Umbilical cord (tissue), 2 donors: Measurements from ENCODE around the gene CACNA1H. TPM values are rescaled to one million over a fixed set of nuclear protein-coding genes. Genes with fewer than 3 reads are reported as not detected.
"Not testable (repeated sequence)": the region's sequence is repeated elsewhere in the genome, so short reads cannot be mapped to it uniquely, and the experiment has no call there.

ENCODE experiments used
- DNase-seq: peaks from one replicate; pipeline ENCODE4 v3.0.0-alpha.2; 2015; ENCODE audit warnings: low spot score
- total RNA-seq: library from RNA; depleted of rRNA; stranded (reverse); fragments of >200 nt; gene quantifications from one replicate; pipeline ENCODE4 v1.2.3, GENCODE V29; 2014; ENCODE audit warnings: low replicate concordance; ENCODE audit not compliant: insufficient read depth

CACNA1H gene
- total RNA-seq, 1 donor from 2014 or later = 8.7 TPM

DNA sequence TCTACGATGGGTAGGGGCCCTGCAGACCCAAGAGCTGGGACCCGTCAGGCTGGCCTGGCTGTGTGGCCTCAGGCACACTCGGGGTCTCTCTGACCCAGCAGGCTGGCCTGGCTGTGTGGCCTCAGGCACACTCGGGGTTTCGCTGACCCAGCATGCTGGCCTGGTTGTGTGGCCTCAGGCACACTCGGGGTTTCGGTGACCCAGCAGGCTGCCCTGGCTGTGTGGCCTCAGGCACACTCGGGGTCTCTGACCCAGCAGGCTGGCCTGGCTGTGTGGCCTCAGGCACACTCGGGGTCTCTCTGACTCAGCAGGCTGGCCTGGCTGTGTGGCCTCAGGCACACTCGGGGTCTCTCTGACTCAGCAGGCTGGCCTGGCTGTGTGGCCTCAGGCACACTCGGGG, 37.9 kb downstream of the CACNA1H start:
- not testable (repeated sequence) for DNase-seq

DNA sequence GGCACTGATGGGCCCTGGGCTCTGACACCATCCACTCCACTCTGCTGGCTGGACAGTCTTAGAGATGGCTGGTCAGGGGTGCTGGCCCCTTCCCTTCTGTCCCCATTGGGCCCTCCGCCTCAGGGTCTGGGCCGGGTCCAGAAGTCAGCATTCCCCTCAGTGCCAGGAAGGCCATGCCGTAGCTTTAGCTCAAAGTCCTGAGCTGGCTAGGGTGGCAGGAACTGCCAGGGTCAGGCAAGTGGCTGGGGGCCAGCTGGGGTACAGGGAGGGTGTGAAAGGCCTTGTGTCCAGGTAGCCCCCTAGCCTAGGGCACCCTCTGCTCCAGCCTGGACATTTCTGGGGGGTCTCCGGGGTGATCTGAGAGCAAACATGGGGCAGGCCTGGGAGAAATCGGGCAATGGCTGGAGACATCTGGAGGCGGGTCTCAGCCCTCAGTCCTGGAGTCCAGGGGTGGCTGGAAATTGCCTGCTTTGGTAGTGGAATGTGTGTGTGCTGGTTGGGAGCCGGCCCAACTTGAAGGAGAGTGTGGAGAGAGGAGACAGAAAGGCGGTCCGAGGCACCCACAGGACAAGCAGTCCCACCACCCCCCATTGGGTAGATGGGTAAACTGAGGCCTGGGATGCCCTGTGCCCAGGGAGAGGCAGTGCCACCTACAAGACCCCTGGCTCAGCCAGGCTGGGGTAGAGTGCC, 39.6 kb downstream of the CACNA1H start:
- DNase-seq = no peak

DNA sequence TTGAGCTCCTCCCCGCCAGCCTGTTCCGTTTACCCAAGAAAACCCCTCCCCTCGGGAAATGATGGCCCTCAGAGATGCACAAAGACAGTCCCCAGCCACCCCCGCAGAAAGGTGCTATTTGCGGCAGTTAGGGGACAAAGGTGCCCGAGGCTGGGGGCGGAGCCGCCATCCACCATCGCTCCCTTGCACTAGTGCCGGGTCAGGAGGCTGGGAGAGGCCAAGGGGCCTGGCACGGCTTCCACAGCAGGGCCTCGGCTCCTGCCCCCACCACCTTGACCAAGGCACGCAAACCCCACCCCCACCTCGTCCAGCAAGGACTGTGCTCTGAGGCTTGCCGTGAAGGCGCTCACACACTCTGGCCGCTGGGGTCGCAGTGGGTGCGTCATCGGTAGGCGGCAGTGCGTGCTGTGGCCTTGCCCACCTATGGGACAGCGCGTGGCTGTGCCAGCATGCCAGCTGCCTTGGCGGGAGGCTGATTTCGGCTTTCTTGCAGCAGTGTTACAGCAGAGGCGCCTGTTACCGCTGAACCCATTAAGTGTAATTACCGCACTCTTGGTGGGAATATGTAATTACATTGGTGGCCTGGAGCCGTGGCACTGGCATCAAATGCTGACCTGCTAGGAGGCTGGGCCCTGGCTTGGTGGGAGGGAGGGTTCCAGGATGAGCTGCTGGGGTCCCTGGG, 40.4 kb downstream of the CACNA1H start:
- DNase-seq = no peak

DNA sequence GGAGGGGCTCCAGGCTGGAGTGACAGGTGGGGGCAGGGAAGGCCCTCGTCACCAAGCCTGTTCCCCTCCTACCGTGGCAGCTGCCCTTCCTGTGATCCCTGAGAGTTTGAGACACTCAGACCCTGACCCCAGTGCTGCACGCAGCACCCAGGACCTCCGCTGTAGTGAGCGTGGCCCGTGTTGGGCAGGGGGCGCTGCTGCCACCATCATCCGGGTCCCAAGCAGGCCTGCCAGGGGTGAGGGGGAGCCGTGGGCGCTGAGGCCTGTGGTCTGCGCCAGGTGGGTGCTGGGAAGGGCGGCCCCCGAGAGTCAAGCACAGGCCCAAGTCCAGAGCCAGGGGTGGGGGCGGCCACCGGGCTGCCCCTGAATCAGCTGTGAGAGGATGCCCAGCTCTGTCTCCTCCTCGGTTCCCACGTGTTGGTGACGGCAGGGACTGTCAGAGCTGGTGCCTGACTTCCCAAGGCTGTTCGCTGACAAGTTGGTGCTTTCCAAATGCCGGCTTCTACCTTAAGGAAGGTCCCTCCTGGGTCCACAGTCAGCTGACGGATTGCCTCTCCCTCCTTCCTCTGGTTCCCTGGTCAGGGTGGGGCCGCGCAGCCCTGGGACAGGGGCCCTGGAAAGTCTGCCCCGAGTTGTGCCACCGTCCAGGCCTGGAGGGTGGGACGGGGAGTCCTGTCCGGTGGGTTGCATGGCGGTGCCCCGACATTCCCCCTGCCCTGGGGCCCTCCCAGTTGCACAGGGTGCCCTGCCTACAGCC, 41.1 kb downstream of the CACNA1H start:
- DNase-seq = no peak

- DNase-seq = no peak
These were observed 41.9 kb downstream of the CACNA1H start for GRCh38 chr16:1194665-1195392.

GRCh38 chr16:1195393-1195666, 42.4 kb downstream of the CACNA1H start:
- no peak for DNase-seq

DNA sequence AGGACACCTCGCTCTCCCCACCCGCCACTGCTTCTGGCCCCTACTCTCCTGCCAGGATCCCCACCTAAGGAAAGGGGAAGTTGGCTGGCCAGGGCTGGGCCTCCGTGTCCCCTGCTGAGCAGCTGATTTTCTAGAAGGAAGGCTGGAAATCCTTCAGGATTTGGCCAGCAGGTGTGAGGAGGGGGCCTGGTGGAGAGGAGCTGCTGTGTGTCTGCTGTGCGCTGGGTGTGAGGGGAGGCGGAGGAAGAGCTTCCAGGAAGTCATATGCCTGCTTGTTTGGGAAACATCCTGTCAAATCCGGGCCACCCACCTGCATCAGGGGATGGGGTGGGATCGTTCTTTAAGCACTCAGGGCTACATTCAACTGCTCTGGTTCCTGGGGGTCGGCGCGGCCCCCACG, 43.6 kb downstream of the CACNA1H start:
- no peak for DNase-seq

DNA sequence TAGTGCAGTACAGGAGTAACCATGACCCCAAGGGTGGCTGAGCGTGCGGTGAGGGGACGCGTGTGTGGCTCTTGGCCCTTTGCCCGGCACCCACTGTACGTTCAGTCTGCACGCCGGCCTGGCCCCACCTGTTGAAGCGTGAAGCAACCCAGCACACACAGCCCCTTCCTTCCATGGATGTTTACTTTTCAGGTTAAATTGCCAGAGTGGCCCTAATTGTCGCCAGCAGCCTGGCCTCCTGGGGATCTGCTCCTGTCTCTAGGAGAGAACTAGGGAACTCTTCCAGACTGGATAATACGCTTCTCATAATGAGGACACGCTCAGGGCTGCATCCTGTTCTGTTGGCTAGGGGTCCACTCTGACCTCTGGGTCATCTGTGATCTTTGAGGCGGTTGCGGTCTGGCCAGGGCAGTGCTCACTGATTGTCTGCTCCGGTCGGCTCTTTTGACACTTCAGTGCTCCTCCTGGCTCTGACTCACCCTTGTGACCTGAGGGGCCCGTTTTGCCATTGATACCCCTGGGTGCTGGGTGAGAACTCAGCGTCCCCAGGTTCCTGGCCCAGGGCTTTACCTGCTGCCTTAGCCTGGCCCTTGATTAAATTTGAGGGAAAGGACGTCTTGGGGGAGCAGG, 44.4 kb downstream of the CACNA1H start:
- no peak for DNase-seq

GRCh38 chr16:1198194-1198593, 45.3 kb downstream of the CACNA1H start:
- no peak for DNase-seq

GRCh38 chr16:1198671-1199346, 45.9 kb downstream of the CACNA1H start:
- not testable (repeated sequence) for DNase-seq

DNA sequence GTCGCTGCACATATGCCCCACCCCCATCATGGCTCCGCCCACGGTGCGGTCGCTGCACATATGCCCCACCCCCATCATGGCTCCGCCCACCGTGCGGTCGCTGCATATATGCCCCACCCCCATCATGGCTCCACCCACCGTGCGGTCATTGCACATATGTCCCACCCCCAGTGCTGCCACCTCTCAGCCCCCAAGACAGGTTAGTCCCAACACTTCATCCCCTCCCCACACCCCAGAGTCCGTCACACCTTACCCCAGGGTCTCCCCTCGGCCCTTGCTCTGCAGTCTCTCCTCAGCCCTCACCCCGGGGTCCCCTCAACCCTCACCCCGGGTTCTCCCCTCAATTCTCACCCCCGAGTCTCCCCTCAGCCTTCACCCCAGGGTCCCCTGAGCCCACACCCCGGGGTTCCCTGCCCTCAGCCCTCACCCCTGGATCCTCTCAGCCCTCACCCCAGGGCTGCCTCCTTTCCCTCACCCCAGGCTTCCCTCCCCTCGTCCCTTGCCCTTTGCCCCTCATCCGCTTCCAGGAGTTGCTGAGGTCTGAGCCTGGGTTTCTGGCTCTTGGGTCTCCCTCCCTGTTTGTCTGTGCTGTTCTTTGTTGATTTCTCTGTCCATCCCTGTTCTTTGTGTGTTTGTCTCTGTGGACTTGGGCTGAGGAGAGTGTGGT, 46.6 kb downstream of the CACNA1H start:
- no peak for DNase-seq

DNA sequence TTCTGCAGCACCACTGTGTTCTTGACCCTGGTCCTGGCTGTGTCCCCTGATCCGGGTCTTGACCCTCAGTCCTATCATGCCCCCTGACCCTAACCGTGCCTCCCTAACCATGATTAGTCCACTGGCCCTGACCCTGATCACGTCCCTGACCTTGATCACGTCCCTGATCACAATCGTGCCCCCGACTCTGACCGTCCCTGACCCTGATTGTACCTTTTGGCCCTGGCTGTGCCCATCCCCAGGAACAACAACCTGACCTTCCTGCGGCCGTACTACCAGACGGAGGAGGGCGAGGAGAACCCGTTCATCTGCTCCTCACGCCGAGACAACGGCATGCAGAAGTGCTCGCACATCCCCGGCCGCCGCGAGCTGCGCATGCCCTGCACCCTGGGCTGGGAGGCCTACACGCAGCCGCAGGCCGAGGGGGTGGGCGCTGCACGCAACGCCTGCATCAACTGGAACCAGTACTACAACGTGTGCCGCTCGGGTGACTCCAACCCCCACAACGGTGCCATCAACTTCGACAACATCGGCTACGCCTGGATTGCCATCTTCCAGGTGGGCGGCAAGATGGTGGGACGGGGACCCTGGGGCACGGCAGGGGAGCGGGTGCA, 47.2 kb downstream of the CACNA1H start:
- no peak for DNase-seq

DNA sequence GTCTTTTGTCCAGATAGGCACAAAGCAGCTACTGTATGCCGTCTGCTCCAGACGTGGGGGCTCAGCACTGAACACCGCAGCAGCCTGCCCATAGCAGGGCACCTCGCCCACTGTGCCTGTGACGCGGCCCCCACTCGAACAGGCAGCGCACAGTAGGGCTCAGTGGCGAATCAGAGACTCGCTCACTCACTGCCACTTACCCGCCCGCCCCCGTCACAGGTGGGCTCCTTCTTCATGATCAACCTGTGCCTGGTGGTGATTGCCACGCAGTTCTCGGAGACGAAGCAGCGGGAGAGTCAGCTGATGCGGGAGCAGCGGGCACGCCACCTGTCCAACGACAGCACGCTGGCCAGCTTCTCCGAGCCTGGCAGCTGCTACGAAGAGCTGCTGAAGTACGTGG, 48.5 kb downstream of the CACNA1H start:
- DNase-seq = no peak

- no peak for DNase-seq
These were observed 49.4 kb downstream of the CACNA1H start for GRCh38 chr16:1202274-1202673.

- DNase-seq = no peak
These were observed 52.0 kb downstream of the CACNA1H start for GRCh38 chr16:1204933-1205332.

GRCh38 chr16:1206326-1206725, 53.4 kb downstream of the CACNA1H start:
- DNase-seq = no peak

- no peak for DNase-seq
These were observed 53.9 kb downstream of the CACNA1H start for GRCh38 chr16:1206786-1207185.

GRCh38 chr16:1208239-1208830, 55.4 kb downstream of the CACNA1H start:
- no peak for DNase-seq

DNA sequence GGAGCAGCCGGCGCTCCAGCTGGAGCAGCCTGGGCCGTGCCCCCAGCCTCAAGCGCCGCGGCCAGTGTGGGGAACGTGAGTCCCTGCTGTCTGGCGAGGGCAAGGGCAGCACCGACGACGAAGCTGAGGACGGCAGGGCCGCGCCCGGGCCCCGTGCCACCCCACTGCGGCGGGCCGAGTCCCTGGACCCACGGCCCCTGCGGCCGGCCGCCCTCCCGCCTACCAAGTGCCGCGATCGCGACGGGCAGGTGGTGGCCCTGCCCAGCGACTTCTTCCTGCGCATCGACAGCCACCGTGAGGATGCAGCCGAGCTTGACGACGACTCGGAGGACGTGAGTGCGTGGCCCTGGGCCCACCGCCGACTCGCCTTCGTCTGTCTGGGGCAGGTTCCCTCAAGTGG, 56.2 kb downstream of the CACNA1H start:
- DNase-seq = no peak

GRCh38 chr16:1210461-1210860, 57.6 kb downstream of the CACNA1H start:
- DNase-seq = no peak
